T-helper 1 cell (primary cell): ENCODE measurements around the gene NUP133.
"Not testable (repeated sequence)": the region's sequence is repeated elsewhere in the genome, so short reads cannot be mapped to it uniquely, and the experiment has no call there.

ENCODE experiments used
- DNase-seq, 5 donors: peaks; one replicate each; pipeline ENCODE4 v3.0.0-alpha.2; 2012 to 2020

NUP133 gene

GRCh38 chr1:229508823-229509337 is 739 bp upstream of the NUP133 start:
- DNase-seq = peak in 1 of 5 donors; percentile 5

GRCh38 chr1:229507502-229507901 is 639 bp downstream of the NUP133 start:
- DNase-seq = no peak

DNA sequence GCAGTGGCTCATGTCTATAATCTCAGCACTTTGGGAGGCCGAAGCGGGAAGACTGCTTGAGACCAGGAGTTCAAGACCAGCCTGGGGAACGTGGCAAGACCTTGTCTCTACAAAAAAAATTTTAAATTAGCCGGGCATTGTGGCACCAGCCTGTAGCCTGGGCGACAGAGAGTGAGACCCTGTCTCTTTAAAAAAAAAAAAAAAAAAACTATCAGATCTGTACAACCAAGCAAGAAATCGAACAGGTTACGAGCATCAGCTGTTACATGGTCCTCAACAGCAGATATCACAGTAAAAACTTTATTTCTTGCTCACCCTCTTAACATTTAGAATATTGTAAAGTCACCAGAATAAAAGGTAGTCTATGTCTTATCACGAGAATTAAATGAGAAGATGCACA is 1.5 kb downstream of the NUP133 start:
- no peak for DNase-seq

DNA sequence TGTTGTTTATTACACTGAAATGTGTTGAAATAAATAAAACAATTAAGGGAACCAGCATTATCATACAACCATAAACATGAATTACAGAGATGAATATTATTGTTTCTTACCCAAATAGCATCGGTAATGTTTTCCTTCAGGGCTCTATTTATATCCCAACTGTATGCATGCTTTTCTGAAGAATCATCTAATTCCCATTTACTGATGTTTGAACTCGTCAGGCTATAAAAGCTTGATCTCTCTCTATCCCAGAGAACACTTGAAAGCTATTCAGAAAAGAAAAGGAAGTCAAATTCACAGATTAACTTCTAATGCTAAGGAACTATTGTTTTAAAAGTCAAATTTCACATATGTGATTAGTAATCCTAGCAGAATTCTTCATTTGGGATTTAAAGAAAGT is 12.4 kb downstream of the NUP133 start:
- DNase-seq = no peak

GRCh38 chr1:229487181-229487580 is 21.0 kb downstream of the NUP133 start:
- no peak for DNase-seq

- no peak for DNase-seq
These were observed 22.8 kb downstream of the NUP133 start for GRCh38 chr1:229485318-229485717.

- DNase-seq = no peak
These were observed 25.6 kb downstream of the NUP133 start for GRCh38 chr1:229482511-229482910.

- DNase-seq = no peak
These were observed 27.6 kb downstream of the NUP133 start for GRCh38 chr1:229480495-229480894.

DNA sequence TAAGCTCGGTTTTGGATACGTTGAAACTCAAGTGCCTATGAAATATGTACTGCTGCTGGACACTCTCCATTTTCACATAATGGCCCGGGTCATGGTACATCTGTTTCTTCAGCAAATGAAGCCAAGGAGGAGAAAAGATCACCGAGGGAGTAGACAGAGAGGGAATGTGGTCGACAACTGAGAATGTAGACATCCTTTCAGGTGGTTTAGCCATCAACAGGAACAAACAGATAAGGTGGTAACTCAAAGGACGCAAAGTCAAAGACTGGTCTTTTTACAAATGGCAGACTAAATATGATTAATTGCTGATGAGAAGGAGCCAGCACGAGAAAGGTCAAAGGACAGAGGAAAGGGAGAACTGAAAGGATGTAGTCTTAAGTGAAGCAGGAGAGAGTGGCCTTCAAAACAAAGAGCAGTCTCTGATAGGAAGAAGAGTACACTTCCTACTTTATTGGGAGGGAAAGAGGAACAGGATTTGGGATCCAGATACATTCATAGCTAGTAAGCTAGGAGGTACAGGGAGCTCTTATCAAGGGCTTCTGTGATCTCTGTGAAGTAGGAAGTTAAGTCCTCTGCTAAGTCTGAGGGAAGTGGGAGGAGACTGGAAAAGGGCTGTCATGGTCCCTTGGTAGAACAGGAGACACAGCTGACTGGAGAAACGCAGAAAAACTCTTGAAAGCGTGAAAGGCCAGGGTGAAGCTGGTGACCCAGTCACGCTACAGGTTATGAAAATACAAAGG is 28.3 kb downstream of the NUP133 start:
- no peak for DNase-seq

GRCh38 chr1:229478852-229479251 is 29.3 kb downstream of the NUP133 start:
- DNase-seq = no peak

DNA sequence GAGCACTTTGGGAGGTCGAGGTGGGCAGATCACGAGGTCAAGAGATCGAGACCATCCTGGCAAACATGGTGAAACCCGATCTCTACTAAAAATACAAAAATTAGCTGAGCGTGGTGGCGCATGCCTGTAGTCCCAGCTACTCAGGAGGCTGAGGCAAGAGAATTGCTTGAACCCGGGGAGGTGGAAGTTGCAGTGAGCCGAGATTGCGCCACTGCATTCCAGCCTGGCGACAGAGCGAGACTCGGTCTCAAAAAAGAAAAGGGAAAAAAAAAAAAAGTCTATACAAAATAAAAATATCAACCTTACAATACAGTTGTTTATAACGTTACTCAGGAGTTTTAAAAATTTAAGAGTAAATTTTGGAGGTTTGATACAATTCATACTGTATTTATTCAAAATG is 32.3 kb downstream of the NUP133 start:
- not testable (repeated sequence) for DNase-seq

GRCh38 chr1:229474509-229474908 is 33.6 kb downstream of the NUP133 start:
- no peak for DNase-seq

GRCh38 chr1:229471175-229471574 is 37.0 kb downstream of the NUP133 start:
- DNase-seq = no peak

DNA sequence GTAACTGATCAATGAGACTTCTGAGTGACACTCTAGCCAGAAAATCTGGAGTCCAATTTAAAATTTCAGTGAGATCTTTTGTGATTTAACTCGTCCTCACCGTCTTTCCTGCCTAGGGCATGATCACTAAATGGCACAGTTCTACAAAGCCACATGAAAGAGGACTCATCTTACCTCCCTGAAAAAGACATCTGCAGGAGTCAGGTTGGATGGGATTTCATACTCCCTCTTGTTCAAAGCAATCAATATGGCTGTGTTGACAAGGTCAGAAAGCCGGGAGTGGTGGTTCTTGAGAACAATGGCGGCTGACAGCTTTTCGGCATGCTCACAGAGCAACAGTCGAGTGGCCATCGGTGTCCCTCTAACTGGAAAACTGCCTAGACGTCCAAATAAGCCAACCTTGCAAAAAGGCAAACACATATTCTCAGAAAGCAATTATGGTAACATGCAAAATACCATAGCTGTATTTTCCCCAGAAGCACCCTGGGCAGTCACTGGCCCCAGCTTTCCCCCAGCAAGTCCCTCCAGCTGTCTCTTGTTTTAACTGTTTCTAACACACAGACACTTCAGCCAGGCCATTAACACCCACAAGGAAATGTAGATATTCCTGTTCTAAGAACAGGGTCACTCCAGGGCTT is 37.6 kb downstream of the NUP133 start:
- DNase-seq = no peak

- DNase-seq = no peak
These were observed 41.3 kb downstream of the NUP133 start for GRCh38 chr1:229466887-229467286.

- DNase-seq = no peak
These were observed 43.5 kb downstream of the NUP133 start for GRCh38 chr1:229464672-229465071.

DNA sequence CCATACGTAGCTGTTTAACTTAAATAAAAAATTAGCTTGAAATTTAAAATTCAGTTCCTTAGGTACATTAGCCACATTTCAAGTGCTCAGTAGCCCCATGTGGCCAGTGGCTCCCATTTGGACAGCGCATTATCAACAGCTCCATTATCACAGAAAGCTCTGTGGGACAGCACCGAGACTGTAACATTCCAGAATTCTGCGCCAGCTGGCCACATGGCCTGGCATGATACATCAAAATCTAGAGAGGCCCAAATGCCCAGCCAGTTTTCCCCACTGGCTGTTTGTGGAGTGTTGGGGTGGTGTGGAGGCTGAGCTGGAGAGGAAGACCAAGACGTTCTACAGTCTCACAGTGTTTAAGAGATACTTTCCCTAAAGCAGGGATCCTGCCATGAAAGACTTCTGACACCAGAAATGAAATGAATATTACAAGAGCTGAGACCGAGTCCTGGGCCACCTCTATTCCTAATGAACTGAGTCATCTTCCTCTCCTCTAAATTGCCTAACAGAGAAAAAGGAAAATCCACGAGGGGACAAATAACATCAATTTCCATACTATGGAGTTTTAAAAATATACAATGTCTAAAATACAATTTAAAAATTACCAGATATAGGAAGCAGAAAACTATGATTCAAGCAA is 47.0 kb downstream of the NUP133 start:
- DNase-seq = no peak

DNA sequence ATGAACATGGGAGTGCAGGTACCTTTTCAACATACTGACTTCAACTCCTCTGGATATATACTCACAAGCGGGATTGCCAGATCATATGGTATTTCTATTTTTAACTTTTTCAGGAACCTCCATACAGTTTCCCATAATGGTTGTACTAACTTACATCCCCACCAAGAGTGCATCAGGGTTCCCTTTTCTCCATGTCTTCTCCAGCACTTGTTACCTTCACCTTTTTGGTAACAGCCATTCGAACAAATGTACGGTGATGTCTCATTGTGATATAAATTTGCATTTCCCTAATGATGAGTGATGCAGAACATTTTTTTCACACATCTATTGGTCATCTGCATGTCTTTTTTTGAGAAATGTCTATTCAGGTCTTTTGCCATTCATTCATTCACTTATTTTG is 48.3 kb downstream of the NUP133 start:
- no peak for DNase-seq

- no peak for DNase-seq
These were observed 50.7 kb downstream of the NUP133 start for GRCh38 chr1:229457436-229457835.

DNA sequence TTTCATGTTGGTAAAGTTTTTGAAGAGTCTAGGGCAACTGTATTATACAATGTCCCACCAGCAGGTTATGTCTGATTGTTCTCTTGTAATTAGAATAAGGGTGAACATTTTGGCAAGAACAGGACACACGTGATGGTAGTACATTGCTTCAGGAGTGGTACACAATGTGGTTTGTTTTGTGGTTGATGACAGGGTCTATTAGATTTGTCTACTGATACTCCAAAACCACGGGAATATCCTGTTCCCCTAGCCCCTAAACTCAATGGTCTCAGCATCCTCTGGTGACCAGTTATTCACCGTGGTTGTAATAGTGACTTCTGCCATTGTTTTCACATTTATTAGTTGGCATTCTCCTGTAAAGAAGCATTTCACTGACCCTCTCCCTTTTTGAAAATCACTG is 52.1 kb downstream of the NUP133 start:
- no peak for DNase-seq

GRCh38 chr1:229454056-229454455 is 54.1 kb downstream of the NUP133 start:
- no peak for DNase-seq

GRCh38 chr1:229452956-229453801 is 55.0 kb downstream of the NUP133 start:
- DNase-seq = no peak

GRCh38 chr1:229448845-229449244 is 59.3 kb downstream of the NUP133 start:
- no peak for DNase-seq
